ENCODE data around the gene GPC5. TPM values are rescaled to one million over a fixed set of nuclear protein-coding genes. Genes with fewer than 3 reads are reported as not detected.

GPC5 gene
- total RNA-seq, 1 donor from 2014 or later, result 0.99 TPM

- TF ChIP-seq CTCF (IDR thresholded peaks at IDR 0.05), result no peak
- H3K9me3 Mint-ChIP-seq (ENCODE audit: low read depth), result peaks cover 7% of the 10 kb centered on the region
Measured at GRCh38 chr13:91824416-91824815, 426.0 kb downstream of the GPC5 start.

DNA sequence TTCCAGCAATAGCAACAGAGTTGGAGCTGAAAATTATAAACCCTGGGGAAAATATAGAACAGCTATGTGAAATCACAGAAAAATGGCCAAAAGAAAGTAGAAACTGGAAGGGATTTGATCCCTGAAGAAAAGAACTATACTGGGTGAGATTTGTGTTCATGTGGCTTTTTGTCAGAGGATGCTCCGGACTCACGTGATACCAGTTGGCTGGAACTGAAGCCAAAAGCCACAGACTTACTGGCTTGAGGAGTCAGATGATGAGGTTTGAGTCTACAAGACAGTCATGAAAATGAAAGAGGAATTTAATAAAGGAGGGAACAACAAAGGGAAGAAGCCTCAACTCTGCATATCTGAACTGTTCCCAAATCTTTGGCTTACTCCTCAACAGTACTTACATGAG is 427.1 kb downstream of the GPC5 start:
- peaks cover 6% of the 10 kb centered on the region for H3K27me3 Mint-ChIP-seq (ENCODE audit: low read depth)

More at GRCh38 chr13:91824416-91824815, 426.0 kb downstream of the GPC5 start:
- no peaks in the 10 kb centered on the region for H3K36me3 Mint-ChIP-seq (ENCODE audit: low read depth)
- H3K4me1 Mint-ChIP-seq (ENCODE audit: low read depth), result no peaks in the 10 kb centered on the region
- DNase-seq (ENCODE audit: low spot score), result no peak
- H3K27ac Mint-ChIP-seq (ENCODE audit: unreplicated experiment), result no peak overlapping the region
- peaks cover 6% of the 10 kb centered on the region for H3K27me3 Mint-ChIP-seq (ENCODE audit: low read depth)
- no peak overlapping the region for H3K4me3 Mint-ChIP-seq (ENCODE audit: unreplicated experiment)

GRCh38 chr13:91836553-91836952 is 438.1 kb downstream of the GPC5 start:
- no peaks in the 10 kb centered on the region for H3K36me3 Mint-ChIP-seq (ENCODE audit: low read depth)
- no peak for DNase-seq (ENCODE audit: low spot score)
- peaks cover 3% of the 10 kb centered on the region for H3K27me3 Mint-ChIP-seq (ENCODE audit: low read depth)
- H3K4me3 Mint-ChIP-seq (ENCODE audit: unreplicated experiment), result no peak overlapping the region
- TF ChIP-seq CTCF (IDR thresholded peaks at IDR 0.05), result no peak
- H3K27ac Mint-ChIP-seq (ENCODE audit: unreplicated experiment), result no peak overlapping the region
- H3K9me3 Mint-ChIP-seq (ENCODE audit: low read depth), result peaks cover 14% of the 10 kb centered on the region
- no peaks in the 10 kb centered on the region for H3K4me1 Mint-ChIP-seq (ENCODE audit: low read depth)

More for the DNA sequence above, 427.1 kb downstream of the GPC5 start:
- no peak for DNase-seq (ENCODE audit: low spot score)
- Mint-ChIP-seq H3K36me3 (ENCODE audit: low read depth) (no peaks in the 10 kb centered on the region), H3K27ac (ENCODE audit: unreplicated experiment) (no peak overlapping the region), H3K4me3 (ENCODE audit: unreplicated experiment) (no peak overlapping the region), H3K9me3 (ENCODE audit: low read depth) (peaks cover 15% of the 10 kb centered on the region), H3K4me1 (ENCODE audit: low read depth) (no peaks in the 10 kb centered on the region)
- no peak for TF ChIP-seq CTCF (IDR thresholded peaks at IDR 0.05)

- peaks cover 20% of the 10 kb centered on the region for H3K27me3 Mint-ChIP-seq (ENCODE audit: low read depth)
- H3K4me3 Mint-ChIP-seq (ENCODE audit: unreplicated experiment), result no peak overlapping the region
- DNase-seq (ENCODE audit: low spot score), result no peak
- no peaks in the 10 kb centered on the region for H3K4me1 Mint-ChIP-seq (ENCODE audit: low read depth)
- no peaks in the 10 kb centered on the region for H3K9me3 Mint-ChIP-seq (ENCODE audit: low read depth)
- H3K27ac Mint-ChIP-seq (ENCODE audit: unreplicated experiment), result no peak overlapping the region
- TF ChIP-seq CTCF (IDR thresholded peaks at IDR 0.05), result no peak
- no peaks in the 10 kb centered on the region for H3K36me3 Mint-ChIP-seq (ENCODE audit: low read depth)
Measured at GRCh38 chr13:91845612-91846011, 447.2 kb downstream of the GPC5 start.

GRCh38 chr13:91863699-91864098 is 465.3 kb downstream of the GPC5 start:
- no peaks in the 10 kb centered on the region for H3K9me3 Mint-ChIP-seq (ENCODE audit: low read depth)
- no peaks in the 10 kb centered on the region for H3K36me3 Mint-ChIP-seq (ENCODE audit: low read depth)
- peaks cover 4% of the 10 kb centered on the region for H3K27me3 Mint-ChIP-seq (ENCODE audit: low read depth)
- TF ChIP-seq CTCF (IDR thresholded peaks at IDR 0.05), result no peak
- no peak overlapping the region for H3K4me3 Mint-ChIP-seq (ENCODE audit: unreplicated experiment)
- H3K4me1 Mint-ChIP-seq (ENCODE audit: low read depth), result no peaks in the 10 kb centered on the region
- no peak overlapping the region for H3K27ac Mint-ChIP-seq (ENCODE audit: unreplicated experiment)
- DNase-seq (ENCODE audit: low spot score), result no peak

All from chondrocyte (in vitro differentiated cells).